SK-N-SH (cell line): ENCODE data around the gene TMEM190.

Experiments used
- POLR2AphosphoS5 ChIP-seq: IDR thresholded peaks from 2 replicates; pipeline ENCODE4 v1.6.1; 2012; ENCODE audit warnings: low read depth, low read length
- SIN3A ChIP-seq: IDR thresholded peaks from 2 replicates; pipeline ENCODE4 v1.6.1; 2012; ENCODE audit warnings: low read depth, mild to moderate bottlenecking, low read length, moderate library complexity, borderline replicate concordance
- TF ChIP-seq, protein P1 (sequence below): IDR thresholded peaks from 2 replicates; pipeline ENCODE4 v1.4.0; 2012; ENCODE audit warnings: low read depth
- TF ChIP-seq, protein P2 (sequence below): fragments of 200-600 bp; sonication (generic); IDR thresholded peaks from 2 replicates; pipeline ENCODE4 v1.6.1; 2017; ENCODE audit warnings: antibody characterized with exemption, mild to moderate bottlenecking, moderate library complexity

DNA sequence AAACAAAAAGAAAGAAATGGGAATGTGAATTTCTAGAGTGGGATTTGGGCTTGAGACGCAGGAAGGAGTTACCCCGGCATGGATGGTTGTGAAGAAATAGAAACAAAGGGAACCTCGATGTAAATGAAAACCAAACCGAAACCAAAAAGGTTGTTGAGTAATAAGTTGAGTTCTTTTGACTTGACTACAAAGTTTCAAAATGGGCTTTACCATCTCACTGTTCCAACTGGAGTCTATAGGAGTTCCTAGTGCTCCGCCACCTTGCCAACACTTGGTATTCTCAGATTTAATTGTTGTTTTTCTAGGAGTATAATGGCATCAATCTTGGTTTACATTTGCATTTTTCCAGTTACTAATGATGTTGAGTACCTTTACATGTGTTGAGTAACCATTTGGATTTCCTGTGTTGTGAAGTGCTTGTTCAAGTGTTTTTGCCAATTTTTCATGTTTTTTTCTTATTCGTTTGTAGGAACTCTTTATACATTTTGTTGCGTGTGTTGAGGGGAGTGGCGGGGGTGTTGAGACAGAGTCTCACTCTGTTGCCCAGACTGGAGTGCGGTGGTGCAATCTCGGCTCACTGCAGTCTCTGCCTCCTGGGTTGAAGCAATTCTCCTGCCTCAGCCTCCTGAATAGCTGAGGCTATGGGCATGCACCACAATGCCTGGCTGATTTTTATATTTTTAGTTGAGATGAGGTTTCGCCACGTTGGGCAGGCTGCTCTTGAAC, 21.7 kb downstream of the TMEM190 start:
- TF ChIP-seq POLR2AphosphoS5 (no peak), SIN3A (no peak)
- TF ChIP-seq, protein P1, sequence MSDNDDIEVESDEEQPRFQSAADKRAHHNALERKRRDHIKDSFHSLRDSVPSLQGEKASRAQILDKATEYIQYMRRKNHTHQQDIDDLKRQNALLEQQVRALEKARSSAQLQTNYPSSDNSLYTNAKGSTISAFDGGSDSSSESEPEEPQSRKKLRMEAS = no peak
- TF ChIP-seq, protein P2, sequence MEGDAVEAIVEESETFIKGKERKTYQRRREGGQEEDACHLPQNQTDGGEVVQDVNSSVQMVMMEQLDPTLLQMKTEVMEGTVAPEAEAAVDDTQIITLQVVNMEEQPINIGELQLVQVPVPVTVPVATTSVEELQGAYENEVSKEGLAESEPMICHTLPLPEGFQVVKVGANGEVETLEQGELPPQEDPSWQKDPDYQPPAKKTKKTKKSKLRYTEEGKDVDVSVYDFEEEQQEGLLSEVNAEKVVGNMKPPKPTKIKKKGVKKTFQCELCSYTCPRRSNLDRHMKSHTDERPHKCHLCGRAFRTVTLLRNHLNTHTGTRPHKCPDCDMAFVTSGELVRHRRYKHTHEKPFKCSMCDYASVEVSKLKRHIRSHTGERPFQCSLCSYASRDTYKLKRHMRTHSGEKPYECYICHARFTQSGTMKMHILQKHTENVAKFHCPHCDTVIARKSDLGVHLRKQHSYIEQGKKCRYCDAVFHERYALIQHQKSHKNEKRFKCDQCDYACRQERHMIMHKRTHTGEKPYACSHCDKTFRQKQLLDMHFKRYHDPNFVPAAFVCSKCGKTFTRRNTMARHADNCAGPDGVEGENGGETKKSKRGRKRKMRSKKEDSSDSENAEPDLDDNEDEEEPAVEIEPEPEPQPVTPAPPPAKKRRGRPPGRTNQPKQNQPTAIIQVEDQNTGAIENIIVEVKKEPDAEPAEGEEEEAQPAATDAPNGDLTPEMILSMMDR = no peak
